Measurements from ENCODE around the gene WARS2. TPM values are rescaled to one million over a fixed set of nuclear protein-coding genes. Genes with fewer than 3 reads are reported as not detected.
A peak's percentile ranks its signal among the peaks of the same experiment; 100 is the strongest.

WARS2 gene
- total and polyA plus RNA-seq, 4 donors, result 4.6 to 33.2 (median 11.3) TPM

DNA sequence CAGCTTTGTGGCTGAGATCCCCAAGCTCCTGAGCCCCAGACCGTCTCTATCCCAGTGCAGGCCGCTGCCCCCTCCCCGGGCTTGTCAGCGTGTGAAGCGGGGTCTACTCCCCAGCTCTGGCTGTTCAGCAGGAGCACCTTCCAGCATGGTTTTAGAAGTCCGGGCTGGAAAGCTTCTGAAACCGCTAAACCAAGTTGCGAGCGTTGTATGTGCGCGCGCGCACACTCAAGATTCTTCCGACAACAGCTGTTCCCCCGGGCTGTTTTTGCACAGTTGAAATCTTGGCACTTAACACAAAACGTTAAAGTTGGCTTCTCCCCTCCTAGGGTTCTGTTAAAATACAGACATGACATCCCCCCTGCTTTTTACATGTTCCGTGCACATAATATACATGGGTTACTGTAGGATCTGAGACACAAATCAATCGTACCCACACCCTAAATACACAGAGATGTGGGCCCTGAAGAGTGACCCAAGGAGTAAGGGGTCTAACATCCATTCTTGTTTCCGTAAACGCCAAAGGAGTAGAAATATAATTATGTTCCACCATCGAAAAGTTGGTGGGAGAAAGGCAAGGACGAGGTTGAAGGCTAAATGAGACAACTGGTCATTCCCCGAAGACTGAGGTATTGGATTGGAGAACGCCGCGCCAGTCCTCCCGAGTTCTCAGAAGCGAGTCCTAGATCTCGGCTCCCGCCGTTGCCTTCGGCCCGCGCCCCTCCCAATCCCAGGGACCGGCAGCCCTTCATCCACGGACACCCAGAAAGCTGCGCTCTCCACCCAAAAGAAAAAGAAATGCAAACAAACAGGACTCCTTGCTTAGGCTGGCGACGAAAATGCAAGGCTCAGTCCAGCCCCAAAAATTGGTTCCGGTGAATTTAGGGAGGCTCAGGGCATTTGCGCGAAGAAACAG is 153.6 kb downstream of the WARS2 start:
- Histone ChIP-seq H3K9ac (ENCODE audit: insufficient read depth in 1 of 2, low read length in 2 of 2) (no peak overlapping the region), H3K4me3 (peak overlapping the region; percentile 9), H3K4me1 (ENCODE audit: control insufficient read depth in 5 of 5, insufficient read depth in 5 of 5, low read length in 5 of 5) (peaks cover 0 to 44% (median 13%) of the 10 kb centered on the region in 5 donors), H3K9me3 (ENCODE audit: control insufficient read depth in 4 of 4, insufficient read depth in 3 of 4, low read length in 3 of 4) (peaks cover 0 to 31% (median 0%) of the 10 kb centered on the region in 4 donors), H3K27ac (ENCODE audit: low read depth in 1 of 2, low read length in 1 of 2) (no peak overlapping the region), H3K36me3 (ENCODE audit: control insufficient read depth in 4 of 4, insufficient read depth in 4 of 4, low read length in 4 of 4) (no peaks in the 10 kb centered on the region), H3K27me3 (ENCODE audit: control insufficient read depth in 3 of 3, insufficient read depth in 3 of 3, low read length in 2 of 3) (peaks cover 24 to 100% (median 95%) of the 10 kb centered on the region in 3 donors)
- 7 to 13% methylated on average over 42 of the region's 42 CpGs for WGBS, 2 donors
- TF ChIP-seq, protein P1, sequence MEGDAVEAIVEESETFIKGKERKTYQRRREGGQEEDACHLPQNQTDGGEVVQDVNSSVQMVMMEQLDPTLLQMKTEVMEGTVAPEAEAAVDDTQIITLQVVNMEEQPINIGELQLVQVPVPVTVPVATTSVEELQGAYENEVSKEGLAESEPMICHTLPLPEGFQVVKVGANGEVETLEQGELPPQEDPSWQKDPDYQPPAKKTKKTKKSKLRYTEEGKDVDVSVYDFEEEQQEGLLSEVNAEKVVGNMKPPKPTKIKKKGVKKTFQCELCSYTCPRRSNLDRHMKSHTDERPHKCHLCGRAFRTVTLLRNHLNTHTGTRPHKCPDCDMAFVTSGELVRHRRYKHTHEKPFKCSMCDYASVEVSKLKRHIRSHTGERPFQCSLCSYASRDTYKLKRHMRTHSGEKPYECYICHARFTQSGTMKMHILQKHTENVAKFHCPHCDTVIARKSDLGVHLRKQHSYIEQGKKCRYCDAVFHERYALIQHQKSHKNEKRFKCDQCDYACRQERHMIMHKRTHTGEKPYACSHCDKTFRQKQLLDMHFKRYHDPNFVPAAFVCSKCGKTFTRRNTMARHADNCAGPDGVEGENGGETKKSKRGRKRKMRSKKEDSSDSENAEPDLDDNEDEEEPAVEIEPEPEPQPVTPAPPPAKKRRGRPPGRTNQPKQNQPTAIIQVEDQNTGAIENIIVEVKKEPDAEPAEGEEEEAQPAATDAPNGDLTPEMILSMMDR (IDR thresholded peaks at IDR 0.05; ENCODE audit: control extremely low read depth, extremely low read depth), result no peak
- DNase-seq, result peak; percentile 61 to 75 (median 62)
- ATAC-seq (ENCODE audit: insufficient read depth, low FRiP score), result no peak

DNA sequence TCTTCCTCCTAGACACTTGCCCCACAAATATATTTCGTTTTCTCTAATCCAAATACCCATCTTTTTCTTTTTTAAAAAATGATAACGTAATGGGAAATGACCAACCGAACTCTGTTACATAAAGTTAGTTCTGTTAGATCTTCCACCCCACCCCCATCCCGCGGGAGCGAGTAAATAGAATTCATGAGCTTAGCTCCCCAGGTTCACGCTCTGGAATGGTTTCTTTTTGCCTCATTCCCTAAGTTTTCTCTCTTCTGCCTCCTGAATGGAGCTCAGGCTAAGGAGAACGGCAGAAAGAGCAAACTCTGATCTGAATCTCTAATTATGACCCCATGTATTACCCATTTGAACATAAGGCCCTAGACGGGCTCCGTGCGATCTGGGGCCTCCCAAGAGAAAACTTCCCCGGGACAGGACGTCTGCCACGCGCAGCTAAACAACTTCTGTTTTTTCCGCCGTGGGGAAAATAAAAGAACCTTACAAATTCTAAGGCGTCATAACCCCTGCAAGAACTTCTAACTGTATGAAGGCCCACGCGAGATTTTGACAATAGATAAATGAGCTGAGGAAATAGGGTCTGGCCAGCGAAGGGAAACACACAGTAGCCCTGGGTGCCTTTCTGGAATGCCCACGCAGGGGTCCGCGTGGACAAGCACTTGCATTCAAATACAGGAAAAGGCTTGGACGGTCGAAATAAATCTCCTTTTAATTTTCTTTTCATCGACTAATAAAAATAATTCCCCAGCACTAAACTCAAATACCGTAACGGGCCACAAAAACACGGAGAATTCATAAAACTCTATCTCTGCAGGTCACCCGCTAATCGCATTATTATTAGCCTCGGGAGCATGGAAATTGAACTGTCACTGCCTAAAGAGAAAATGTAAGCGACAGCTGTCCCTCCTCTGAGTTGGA is 154.6 kb downstream of the WARS2 start:
- no peak overlapping the region for H3K27ac ChIP-seq (ENCODE audit: low read depth in 1 of 2, low read length in 1 of 2)
- WGBS, 2 donors, result 9 to 14% methylated on average over 34 of the region's 34 CpGs
- TF ChIP-seq, protein P1 (IDR thresholded peaks at IDR 0.05; ENCODE audit: control extremely low read depth, extremely low read depth), result no peak

DNA sequence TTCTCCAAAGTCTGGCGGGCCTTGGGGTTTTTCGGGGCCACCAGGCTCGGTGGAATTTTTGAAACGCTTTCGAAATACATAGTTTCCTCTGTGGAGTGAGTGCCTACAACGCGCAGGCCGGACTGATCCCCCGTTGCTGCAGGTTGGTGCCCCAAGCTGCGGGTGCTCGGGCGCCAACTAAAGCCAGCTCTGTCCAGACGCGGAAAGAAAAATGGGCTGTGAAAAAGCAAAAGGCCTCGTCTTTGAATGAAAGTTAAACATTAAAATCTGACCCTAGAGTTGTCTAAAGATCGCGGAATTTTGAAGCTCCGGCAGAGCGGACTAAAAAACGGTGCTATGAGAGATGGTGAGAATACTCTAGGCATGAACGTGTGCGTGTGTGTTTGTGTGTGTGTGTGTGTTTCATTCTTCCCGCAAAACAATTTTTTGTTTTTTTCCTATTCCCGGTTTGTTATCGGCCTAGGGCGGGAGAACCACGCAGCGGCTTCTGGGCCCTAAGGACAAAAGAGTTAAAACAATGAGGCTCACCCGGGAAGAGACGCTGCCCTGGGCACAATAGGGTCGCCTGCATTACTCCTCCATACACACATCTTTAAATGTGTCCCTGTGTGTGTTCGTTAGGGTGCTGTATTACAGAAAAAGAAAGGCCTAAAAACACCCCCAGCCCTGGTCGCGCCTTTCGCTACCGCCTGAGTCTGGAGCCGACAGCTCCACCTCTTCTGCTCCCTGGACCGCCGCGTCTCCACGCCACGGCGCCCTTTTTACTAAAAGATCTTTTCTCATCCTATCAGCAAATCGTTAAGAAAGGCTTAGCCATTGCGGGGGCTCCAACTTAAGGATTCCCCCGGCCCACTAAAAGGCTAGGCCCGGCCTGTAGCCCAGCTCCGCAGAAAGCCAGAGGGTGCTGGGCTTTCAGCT is 155.5 kb downstream of the WARS2 start:
- Histone ChIP-seq H3K27me3 (ENCODE audit: control insufficient read depth in 3 of 3, insufficient read depth in 3 of 3, low read length in 2 of 3) (peaks cover 20 to 100% (median 95%) of the 10 kb centered on the region in 3 donors), H3K4me1 (ENCODE audit: control insufficient read depth in 5 of 5, insufficient read depth in 5 of 5, low read length in 5 of 5) (peaks cover 0 to 48% (median 13%) of the 10 kb centered on the region in 5 donors), H3K36me3 (ENCODE audit: control insufficient read depth in 4 of 4, insufficient read depth in 4 of 4, low read length in 4 of 4) (no peaks in the 10 kb centered on the region), H3K9me3 (ENCODE audit: control insufficient read depth in 4 of 4, insufficient read depth in 3 of 4, low read length in 3 of 4) (peaks cover 0 to 29% (median 0%) of the 10 kb centered on the region in 4 donors), H3K4me3 (no peak overlapping the region), H3K27ac (ENCODE audit: low read depth in 1 of 2, low read length in 1 of 2) (no peak overlapping the region), H3K9ac (ENCODE audit: insufficient read depth in 1 of 2, low read length in 2 of 2) (no peak overlapping the region)
- ATAC-seq (ENCODE audit: insufficient read depth, low FRiP score) (no peak), DNase-seq (peak in 2 of 3 donors; percentile 24 to 46)
- 7 to 19% methylated on average over 48 of the region's 48 CpGs for WGBS, 2 donors
- TF ChIP-seq, protein P1 (IDR thresholded peaks at IDR 0.05; ENCODE audit: control extremely low read depth, extremely low read depth), result no peak

More for the DNA sequence above, 154.6 kb downstream of the WARS2 start:
- Histone ChIP-seq H3K9me3 (ENCODE audit: control insufficient read depth in 4 of 4, insufficient read depth in 3 of 4, low read length in 3 of 4) (peaks cover 0 to 31% (median 0%) of the 10 kb centered on the region in 4 donors), H3K4me1 (ENCODE audit: control insufficient read depth in 5 of 5, insufficient read depth in 5 of 5, low read length in 5 of 5) (peaks cover 0 to 44% (median 13%) of the 10 kb centered on the region in 5 donors), H3K27me3 (ENCODE audit: control insufficient read depth in 3 of 3, insufficient read depth in 3 of 3, low read length in 2 of 3) (peaks cover 22 to 100% (median 95%) of the 10 kb centered on the region in 3 donors), H3K36me3 (ENCODE audit: control insufficient read depth in 4 of 4, insufficient read depth in 4 of 4, low read length in 4 of 4) (no peaks in the 10 kb centered on the region), H3K4me3 (no peak overlapping the region), H3K9ac (ENCODE audit: insufficient read depth in 1 of 2, low read length in 2 of 2) (no peak overlapping the region)
- peak in 1 of 3 donors; percentile 42 for DNase-seq
- ATAC-seq (ENCODE audit: insufficient read depth, low FRiP score), result no peak
